ENCODE data around the gene RPL22.

DNA sequence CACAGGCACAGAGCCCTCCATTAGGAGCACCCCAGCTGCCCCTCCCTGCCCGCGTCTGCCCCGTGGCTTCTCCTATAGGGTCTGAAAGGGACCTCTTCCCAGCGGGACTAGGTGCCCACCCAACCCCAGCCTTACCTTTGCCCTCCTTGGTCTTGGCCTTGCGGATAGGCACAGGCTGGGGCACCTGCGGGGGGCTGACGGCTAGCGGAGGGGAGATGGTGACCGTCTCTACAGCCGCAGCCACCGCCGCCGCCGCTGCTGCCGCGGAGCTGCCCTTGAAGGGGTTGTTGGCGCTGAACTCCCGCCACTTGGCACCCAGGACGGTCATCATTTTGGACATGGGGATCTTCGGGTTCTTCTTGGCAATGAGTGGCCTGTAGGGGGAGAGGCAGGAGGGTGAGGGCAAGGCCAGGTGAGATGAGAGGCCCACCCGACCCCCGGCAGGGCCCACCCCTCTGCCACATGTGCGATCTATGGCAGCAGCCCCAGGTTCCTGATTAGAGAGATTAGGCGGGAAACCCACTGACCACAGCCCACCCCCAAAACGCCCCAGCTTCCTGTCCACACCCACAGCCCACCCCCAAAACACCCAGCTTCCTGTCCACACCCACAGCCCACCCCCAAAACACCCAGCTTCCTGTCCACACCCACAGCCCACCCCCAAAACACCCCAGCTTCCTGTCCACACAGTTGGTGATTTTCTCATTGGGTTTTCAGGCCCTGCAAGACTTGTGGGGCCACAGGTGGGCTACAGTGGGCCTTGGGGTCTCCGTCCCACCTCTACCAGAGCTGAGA is 44.7 kb downstream of the RPL22 start:
- TF ChIP-seq, protein P1, sequence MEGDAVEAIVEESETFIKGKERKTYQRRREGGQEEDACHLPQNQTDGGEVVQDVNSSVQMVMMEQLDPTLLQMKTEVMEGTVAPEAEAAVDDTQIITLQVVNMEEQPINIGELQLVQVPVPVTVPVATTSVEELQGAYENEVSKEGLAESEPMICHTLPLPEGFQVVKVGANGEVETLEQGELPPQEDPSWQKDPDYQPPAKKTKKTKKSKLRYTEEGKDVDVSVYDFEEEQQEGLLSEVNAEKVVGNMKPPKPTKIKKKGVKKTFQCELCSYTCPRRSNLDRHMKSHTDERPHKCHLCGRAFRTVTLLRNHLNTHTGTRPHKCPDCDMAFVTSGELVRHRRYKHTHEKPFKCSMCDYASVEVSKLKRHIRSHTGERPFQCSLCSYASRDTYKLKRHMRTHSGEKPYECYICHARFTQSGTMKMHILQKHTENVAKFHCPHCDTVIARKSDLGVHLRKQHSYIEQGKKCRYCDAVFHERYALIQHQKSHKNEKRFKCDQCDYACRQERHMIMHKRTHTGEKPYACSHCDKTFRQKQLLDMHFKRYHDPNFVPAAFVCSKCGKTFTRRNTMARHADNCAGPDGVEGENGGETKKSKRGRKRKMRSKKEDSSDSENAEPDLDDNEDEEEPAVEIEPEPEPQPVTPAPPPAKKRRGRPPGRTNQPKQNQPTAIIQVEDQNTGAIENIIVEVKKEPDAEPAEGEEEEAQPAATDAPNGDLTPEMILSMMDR (IDR thresholded peaks at IDR 0.05; ENCODE audit: borderline replicate concordance, extremely low read depth, low read length, poor library complexity, severe bottlenecking): no peak
- no peak for TF ChIP-seq EZH2 (IDR thresholded peaks at IDR 0.05; ENCODE audit: borderline replicate concordance, low read depth, low read length, severe bottlenecking)

All from DND-41 (cell line).